SK-N-MC (cell line): ENCODE data around the gene PHTF1.

ENCODE experiments used
- EZH2 ChIP-seq: fragments of 200-600 bp; sonication (generic); IDR thresholded peaks from one replicate; pipeline ENCODE4 v1.6.1; 2017; ENCODE audit warnings: antibody characterized with exemption
- POLR2AphosphoS5 ChIP-seq: IDR thresholded peaks from 2 replicates; pipeline ENCODE4 v1.6.1; 2012; ENCODE audit warnings: mild to moderate bottlenecking, low read depth, low read length, borderline replicate concordance

GRCh38 chr1:113647164-113647563 is 112.1 kb downstream of the PHTF1 start:
- TF ChIP-seq POLR2AphosphoS5: no peak
- no peak for TF ChIP-seq EZH2
